ENCODE data around the gene KPNA6. TPM values are rescaled to one million over a fixed set of nuclear protein-coding genes. Genes with fewer than 3 reads are reported as not detected.

The KPNA6 gene
- total and polyA plus RNA-seq, 2 donors (not counting 3 experiments of a cell fraction or from before 2014, with no cell fraction given) = 22.1 to 85.6 TPM

GRCh38 chr1:32182060-32182459, 74.2 kb downstream of the KPNA6 start:
- no peaks in the 10 kb centered on the region for H3K9me1 ChIP-seq (replicated peaks; ENCODE audit: control insufficient read depth, extremely low read depth, insufficient read depth, low read length)
- H3K4me1 ChIP-seq (ENCODE audit: control insufficient read depth, extremely low read depth, insufficient read depth, low read length) = peaks cover 22% of the 10 kb centered on the region
- H3K36me3 ChIP-seq (ENCODE audit: control insufficient read depth in 2 of 2, extremely low read depth in 1 of 2, insufficient read depth in 2 of 2, low read length in 2 of 2) = peaks cover 12 to 18% of the 10 kb centered on the region in 2 experiments
- H3K4me3 ChIP-seq (replicated peaks in 1 of 3; ENCODE audit: insufficient read depth in 1 of 3, low read depth in 1 of 3, low read length in 3 of 3) = no peak overlapping the region
- H4K20me1 ChIP-seq (replicated peaks; ENCODE audit: control insufficient read depth, extremely low read depth, insufficient read depth, low read length) = no peaks in the 10 kb centered on the region
- intact Hi-C loops (cut with micrococcal nuclease) = no loop called here
- FAIRE-seq (no peak), DNase-seq (ENCODE audit: low read depth, low spot score) (no peak)
- TF ChIP-seq JUN (IDR thresholded peaks at IDR 0.05; ENCODE audit: borderline replicate concordance, insufficient read depth, insufficient read length, low read depth) = no peak
- no peak for TF ChIP-seq POLR2AphosphoS5 (IDR thresholded peaks at IDR 0.05; ENCODE audit: insufficient read depth, low read depth, low read length)
- no peak for TF ChIP-seq GATA2 (IDR thresholded peaks at IDR 0.05; ENCODE audit: insufficient read depth, insufficient read length, low read depth, low read length)
- no peak for TF ChIP-seq FOS (IDR thresholded peaks at IDR 0.05; ENCODE audit: borderline replicate concordance, insufficient read depth, low read length)
- TF ChIP-seq MYC (IDR thresholded peaks at IDR 0.05; ENCODE audit: low read depth, low read length) = no peak
- TF ChIP-seq CTCF (IDR thresholded peaks at IDR 0.05; ENCODE audit: extremely low read depth in 1 of 2, insufficient read depth in 1 of 2, low read depth in 1 of 2, low read length in 2 of 2) = no peak
- H3K27me3 ChIP-seq (ENCODE audit: control insufficient read depth in 2 of 2, insufficient read depth in 2 of 2, low read length in 2 of 2) = no peaks in the 10 kb centered on the region
- dilution Hi-C loops (cut with MboI; ENCODE audit: extremely low pct_ligation_motif_present, low sequenced_read_pairs) = no loop called here
- H3K9me3 ChIP-seq (replicated peaks; ENCODE audit: control insufficient read depth, insufficient read depth, low read length) = no peaks in the 10 kb centered on the region
- POLR2A ChIA-PET = interaction anchor here (0.7 kb wide), 1 partner anchor 14 kb away, joined by 3 read pairs; no protein-coding TSS in a partner anchor
- no peak overlapping the region for H2AFZ ChIP-seq (ENCODE audit: low read depth, low read length)
- peak overlapping the region; percentile 96 for H3K4me2 ChIP-seq (ENCODE audit: insufficient read depth, low read length)
- H3K27ac ChIP-seq (ENCODE audit: insufficient read depth, low read depth, low read length) = no peak overlapping the region
- CTCF ChIA-PET = interaction anchor here (1.2 kb wide), 1 partner anchor 10 kb away, joined by 6 read pairs; no protein-coding TSS in a partner anchor
- H3K79me2 ChIP-seq (ENCODE audit: control insufficient read depth, insufficient read depth, low read length) = peaks cover 58% of the 10 kb centered on the region
- no TSS peak for BruUV-seq (replicated peaks)
- H3K9ac ChIP-seq (replicated peaks; ENCODE audit: extremely low read depth, insufficient read depth, low read length) = no peak overlapping the region

Measured in endothelial cell of umbilical vein (primary cell).